GM18858 (cell line): ENCODE data around the gene CFAP46.
"Not testable (repeated sequence)": the region's sequence is repeated elsewhere in the genome, so short reads cannot be mapped to it uniquely, and the experiment has no call there.

ENCODE experiments used
- ATAC-seq: cut with Tn5 transposase; IDR thresholded peaks from one replicate; pipeline ENCODE4 v1.9.1; 2021; ENCODE audit not compliant: unreplicated experiment

Gene CFAP46

GRCh38 chr10:132929480-132929879 is 12.9 kb downstream of the CFAP46 start:
- no peak for ATAC-seq

GRCh38 chr10:132928261-132928660 is 14.1 kb downstream of the CFAP46 start:
- no peak for ATAC-seq

GRCh38 chr10:132927824-132928223 is 14.5 kb downstream of the CFAP46 start:
- ATAC-seq = no peak

GRCh38 chr10:132926777-132927650 is 15.4 kb downstream of the CFAP46 start:
- ATAC-seq = no peak

GRCh38 chr10:132926070-132926469 is 16.3 kb downstream of the CFAP46 start:
- ATAC-seq = no peak

GRCh38 chr10:132925614-132926013 is 16.8 kb downstream of the CFAP46 start:
- ATAC-seq = no peak

- ATAC-seq = no peak
Measured at GRCh38 chr10:132925071-132925561, 17.3 kb downstream of the CFAP46 start.

- ATAC-seq = no peak
Measured at GRCh38 chr10:132924046-132924952, 18.1 kb downstream of the CFAP46 start.

- not testable (repeated sequence) for ATAC-seq
Measured at GRCh38 chr10:132923384-132923783, 19.0 kb downstream of the CFAP46 start.

- no peak for ATAC-seq
Measured at GRCh38 chr10:132922872-132923271, 19.5 kb downstream of the CFAP46 start.

GRCh38 chr10:132921818-132922807 is 20.3 kb downstream of the CFAP46 start:
- no peak for ATAC-seq

GRCh38 chr10:132921086-132921485 is 21.3 kb downstream of the CFAP46 start:
- no peak for ATAC-seq

GRCh38 chr10:132920101-132920925 is 22.1 kb downstream of the CFAP46 start:
- no peak for ATAC-seq

GRCh38 chr10:132919374-132920100 is 22.8 kb downstream of the CFAP46 start:
- no peak for ATAC-seq

- ATAC-seq = no peak
Measured at GRCh38 chr10:132918617-132919373, 23.6 kb downstream of the CFAP46 start.

GRCh38 chr10:132918264-132918616 is 24.1 kb downstream of the CFAP46 start:
- no peak for ATAC-seq

GRCh38 chr10:132916956-132917666 is 25.3 kb downstream of the CFAP46 start:
- ATAC-seq = no peak

- ATAC-seq = no peak
Measured at GRCh38 chr10:132916421-132916841, 25.9 kb downstream of the CFAP46 start.
